ENCODE measurements around the gene CEP68. TPM values are rescaled to one million over a fixed set of nuclear protein-coding genes. Genes with fewer than 3 reads are reported as not detected.

The CEP68 gene
- total and polyA plus RNA-seq, 2 experiments from 2014 or later, result 7.3 to 7.9 TPM

DNA sequence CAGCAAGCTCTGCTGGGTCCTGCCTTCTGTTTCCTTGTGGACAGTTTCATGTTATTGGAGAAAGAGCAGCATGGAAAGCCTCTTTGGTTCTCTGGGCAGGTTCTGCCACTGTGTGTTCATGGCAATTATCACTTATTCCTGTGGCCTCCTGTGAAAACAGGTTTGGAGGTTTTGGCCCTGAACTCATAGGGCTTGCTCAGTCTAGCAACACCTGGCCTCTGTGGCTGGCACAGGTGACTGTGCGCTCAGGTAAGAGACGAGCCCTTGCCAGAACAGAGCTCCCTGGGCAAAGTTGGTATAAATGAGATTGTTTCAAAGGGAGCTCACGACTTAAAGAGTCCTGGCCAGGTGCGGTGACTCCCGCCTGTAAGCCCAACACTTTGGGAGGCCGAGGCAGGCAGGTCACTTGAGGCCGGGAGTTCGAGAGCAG lies 5.7 kb downstream of the CEP68 start:
- H3K27me3 ChIP-seq (replicated peaks; ENCODE audit: insufficient read depth), result no peaks in the 10 kb centered on the region
- no peak overlapping the region for H2AFZ ChIP-seq
- H3F3A ChIP-seq (ENCODE audit: insufficient read depth), result peaks cover 35% of the 10 kb centered on the region
- no peak overlapping the region for H3K4me3 ChIP-seq
- 87% methylated on average over 8 of the region's 8 CpGs for WGBS, 2 experiments (ENCODE audit: low coverage in 1 of 2, low lambda C conversion rate in 2 of 2, missing lambda C conversion rate in 2 of 2)
- no peak overlapping the region for H3K4me2 ChIP-seq (ENCODE audit: unreplicated experiment)
- no peaks in the 10 kb centered on the region for H3K9me3 ChIP-seq (ENCODE audit: low read depth)
- H3K79me2 ChIP-seq (ENCODE audit: insufficient read depth), result peaks cover 76% of the 10 kb centered on the region
- TF ChIP-seq EZH2 (IDR thresholded peaks at IDR 0.05; ENCODE audit: insufficient read depth, poor library complexity, severe bottlenecking) (no peak), EZH2phosphoT487 (IDR thresholded peaks at IDR 0.05; ENCODE audit: insufficient read depth, low read depth) (no peak)
- no peaks in the 10 kb centered on the region for H3K36me3 ChIP-seq (ENCODE audit: low read depth)
- peaks cover 29% of the 10 kb centered on the region for H3K4me1 ChIP-seq (ENCODE audit: insufficient read depth)
- H3K27ac ChIP-seq, result no peak overlapping the region
- H3K9me2 ChIP-seq (ENCODE audit: insufficient read depth), result no peaks in the 10 kb centered on the region
- H4K20me1 ChIP-seq (ENCODE audit: insufficient read depth), result no peaks in the 10 kb centered on the region
- no peak overlapping the region for H3K9ac ChIP-seq
- no peak for DNase-seq
- in situ Hi-C loops (cut with MboI), result loop anchor here (25.0 kb wide), 1 partner anchor 500 kb away; no protein-coding TSS in a partner anchor

DNA sequence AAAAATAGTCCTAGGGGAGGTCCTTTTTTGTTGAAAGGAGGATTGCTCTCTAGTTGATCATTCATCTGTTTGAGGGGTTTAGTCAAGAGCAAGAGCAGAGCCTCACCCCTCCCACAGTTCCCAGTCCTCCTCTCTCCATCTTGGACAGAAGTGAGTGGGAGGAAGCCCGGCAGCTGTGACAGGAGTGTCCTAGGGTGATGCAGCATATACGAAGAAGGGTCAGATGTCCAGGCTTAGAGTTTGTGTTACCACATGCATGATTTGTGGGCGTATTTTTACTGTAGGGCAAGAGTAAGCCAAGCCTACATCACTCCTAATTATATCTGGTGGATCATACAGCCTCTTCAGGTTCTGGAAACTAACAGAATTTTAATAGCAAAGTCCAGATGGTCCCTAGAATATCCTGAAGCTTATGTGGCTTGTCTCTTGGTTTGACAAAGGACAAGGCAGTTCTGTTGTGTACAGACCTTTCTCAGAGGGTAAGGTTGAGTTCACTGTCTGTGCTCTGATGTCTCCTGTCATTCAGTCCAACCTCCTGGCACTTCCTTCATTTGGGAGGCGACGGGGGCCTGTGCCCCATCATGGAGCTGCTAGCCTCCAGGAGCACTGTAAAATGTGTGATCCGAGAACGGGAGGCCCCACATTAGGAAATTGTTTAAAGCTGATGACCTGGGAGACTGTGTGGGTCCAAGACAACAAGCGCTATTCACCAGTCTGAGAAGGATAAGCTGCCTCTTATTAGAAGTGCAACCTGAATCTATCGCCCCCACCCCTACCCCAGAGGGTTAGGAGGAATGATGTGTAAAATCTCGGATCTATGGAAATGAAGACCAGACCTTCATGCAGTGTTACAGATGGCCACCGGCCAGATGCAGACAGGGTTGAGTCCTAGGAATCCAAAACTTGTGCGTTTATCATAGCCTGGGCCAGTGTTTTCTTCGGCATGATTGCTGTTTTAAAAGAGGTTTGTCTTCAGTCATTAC lies 6.9 kb downstream of the CEP68 start:
- Histone ChIP-seq H3K27ac (no peak overlapping the region; the same call in 1 of the 2 replicates), H4K20me1 (ENCODE audit: insufficient read depth) (no peaks in the 10 kb centered on the region)
- peak; percentile 27 for DNase-seq

DNA sequence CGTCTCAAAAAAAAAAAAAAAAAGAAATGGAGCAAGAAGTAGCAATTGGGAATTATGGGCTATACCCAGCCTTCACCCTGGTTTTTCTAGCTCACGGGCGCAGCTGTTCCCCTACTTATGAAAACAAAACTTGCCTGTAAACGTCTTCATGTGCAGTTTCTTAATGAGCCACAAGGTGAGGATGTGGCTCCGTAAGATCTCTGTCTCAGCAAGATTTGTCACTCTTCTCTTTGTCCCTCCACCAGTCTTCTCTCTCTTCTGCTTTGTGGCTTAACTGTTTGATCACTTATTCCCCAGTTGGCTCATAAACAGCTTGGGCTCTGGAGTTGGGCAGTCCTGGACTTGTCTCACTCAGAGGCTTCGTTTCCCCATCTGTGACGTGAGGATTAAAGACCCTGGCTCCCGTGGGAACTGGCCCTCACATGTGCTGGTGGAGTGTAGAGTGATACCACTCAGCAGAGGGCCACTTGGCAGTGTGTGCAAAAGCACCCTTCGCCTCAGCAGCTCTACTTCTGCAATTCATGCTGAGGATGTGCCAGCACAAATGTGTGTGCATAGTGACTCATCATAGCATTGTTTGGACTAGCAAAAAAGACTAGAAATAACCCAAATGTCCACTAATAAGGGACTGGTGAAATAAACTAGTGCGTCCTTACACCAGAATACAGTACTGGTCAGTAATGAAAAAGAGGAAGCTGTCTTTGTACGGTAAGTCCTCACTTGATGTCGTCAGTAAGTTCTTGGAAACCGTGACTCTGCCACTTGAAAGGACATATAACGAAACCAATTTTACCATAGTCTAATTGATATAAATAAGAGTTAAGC lies 8.7 kb downstream of the CEP68 start:
- peaks cover 76% of the 10 kb centered on the region for H3K79me2 ChIP-seq (ENCODE audit: insufficient read depth)
- no peaks in the 10 kb centered on the region for H4K20me1 ChIP-seq (ENCODE audit: insufficient read depth)
- H3K4me1 ChIP-seq (ENCODE audit: insufficient read depth), result peaks cover 23% of the 10 kb centered on the region
- H3F3A ChIP-seq (ENCODE audit: insufficient read depth), result peaks cover 38% of the 10 kb centered on the region
- H3K9me2 ChIP-seq (ENCODE audit: insufficient read depth), result no peaks in the 10 kb centered on the region
- H2AFZ ChIP-seq, result 0 out of 2 replicates have a peak overlapping the region, but pooled peaks have one; percentile 10
- in situ Hi-C loops (cut with MboI), result loop anchor here (25.0 kb wide), 1 partner anchor 497 kb away; no protein-coding TSS in a partner anchor
- H3K27me3 ChIP-seq (replicated peaks; ENCODE audit: insufficient read depth), result no peaks in the 10 kb centered on the region
- peak overlapping the region; percentile 93 for H3K27ac ChIP-seq
- peak; percentile 96 for DNase-seq
- WGBS, 2 experiments (ENCODE audit: low coverage in 1 of 2, low lambda C conversion rate in 2 of 2, missing lambda C conversion rate in 2 of 2), result 7 to 9% methylated on average over 13 to 14 of the region's 14 CpGs
- no peaks in the 10 kb centered on the region for H3K36me3 ChIP-seq (ENCODE audit: low read depth)
- peak overlapping the region; percentile 69 for H3K9ac ChIP-seq
- H3K9me3 ChIP-seq (ENCODE audit: low read depth), result no peaks in the 10 kb centered on the region
- TF ChIP-seq EZH2phosphoT487 (IDR thresholded peaks at IDR 0.05; ENCODE audit: insufficient read depth, low read depth) (no peak), EZH2 (IDR thresholded peaks at IDR 0.05; ENCODE audit: insufficient read depth, poor library complexity, severe bottlenecking) (no peak)
- peak overlapping the region; percentile 58 for H3K4me3 ChIP-seq
- peak overlapping the region; percentile 81 for H3K4me2 ChIP-seq (ENCODE audit: unreplicated experiment)

More for the DNA sequence above, 6.9 kb downstream of the CEP68 start:
- Histone ChIP-seq H3K4me3 (no peak overlapping the region), H3K4me1 (ENCODE audit: insufficient read depth) (peaks cover 21% of the 10 kb centered on the region), H3K9me3 (ENCODE audit: low read depth) (no peaks in the 10 kb centered on the region), H3F3A (ENCODE audit: insufficient read depth) (peaks cover 35% of the 10 kb centered on the region), H3K27me3 (replicated peaks; ENCODE audit: insufficient read depth) (no peaks in the 10 kb centered on the region), H3K9me2 (ENCODE audit: insufficient read depth) (no peaks in the 10 kb centered on the region), H2AFZ (no peak overlapping the region), H3K9ac (no peak overlapping the region), H3K4me2 (ENCODE audit: unreplicated experiment) (no peak overlapping the region), H3K79me2 (ENCODE audit: insufficient read depth) (peaks cover 76% of the 10 kb centered on the region), H3K36me3 (ENCODE audit: low read depth) (no peaks in the 10 kb centered on the region)
- TF ChIP-seq EZH2phosphoT487 (IDR thresholded peaks at IDR 0.05; ENCODE audit: insufficient read depth, low read depth) (no peak), EZH2 (IDR thresholded peaks at IDR 0.05; ENCODE audit: insufficient read depth, poor library complexity, severe bottlenecking) (no peak)
- in situ Hi-C loops (cut with MboI), result loop anchor here (25.0 kb wide), 1 partner anchor 499 kb away; no protein-coding TSS in a partner anchor
- WGBS, 2 experiments (ENCODE audit: low coverage in 1 of 2, low lambda C conversion rate in 2 of 2, missing lambda C conversion rate in 2 of 2), result 67% methylated on average over 13 of the region's 13 CpGs
